MV-4-11 (cell line): ENCODE data around the gene POU6F2.

Experiments used
- DNase-seq: peaks from one replicate; lab custom pipeline; 2025; lab: John Stamatoyannopoulos, UW

The POU6F2 gene

GRCh38 chr7:39252916-39253315, 275.2 kb downstream of the POU6F2 start:
- DNase-seq, result no peak

GRCh38 chr7:39259391-39260003, 281.8 kb downstream of the POU6F2 start:
- DNase-seq, result no peak

GRCh38 chr7:39260279-39260844, 282.7 kb downstream of the POU6F2 start:
- DNase-seq, result no peak

GRCh38 chr7:39261771-39262170, 284.1 kb downstream of the POU6F2 start:
- DNase-seq, result no peak

GRCh38 chr7:39265641-39266591, 288.2 kb downstream of the POU6F2 start:
- DNase-seq, result no peak

GRCh38 chr7:39269034-39269433, 291.3 kb downstream of the POU6F2 start:
- no peak for DNase-seq

GRCh38 chr7:39270018-39270417, 292.3 kb downstream of the POU6F2 start:
- no peak for DNase-seq

GRCh38 chr7:39271402-39271801, 293.7 kb downstream of the POU6F2 start:
- no peak for DNase-seq

- no peak for DNase-seq
Observed at GRCh38 chr7:39272111-39272510, 294.4 kb downstream of the POU6F2 start.

GRCh38 chr7:39272691-39273090, 295.0 kb downstream of the POU6F2 start:
- no peak for DNase-seq

GRCh38 chr7:39280337-39280736, 302.6 kb downstream of the POU6F2 start:
- DNase-seq, result no peak

GRCh38 chr7:39285256-39285655, 307.5 kb downstream of the POU6F2 start:
- no peak for DNase-seq

GRCh38 chr7:39288303-39288702, 310.6 kb downstream of the POU6F2 start:
- DNase-seq, result no peak

- no peak for DNase-seq
Observed at GRCh38 chr7:39291628-39292410, 314.1 kb downstream of the POU6F2 start.

GRCh38 chr7:39293056-39293823, 315.5 kb downstream of the POU6F2 start:
- no peak for DNase-seq

GRCh38 chr7:39294022-39294421, 316.3 kb downstream of the POU6F2 start:
- no peak for DNase-seq

- DNase-seq, result no peak
Observed at GRCh38 chr7:39295796-39296195, 318.1 kb downstream of the POU6F2 start.

GRCh38 chr7:39299695-39300094, 322.0 kb downstream of the POU6F2 start:
- no peak for DNase-seq

GRCh38 chr7:39300276-39300675, 322.6 kb downstream of the POU6F2 start:
- no peak for DNase-seq

GRCh38 chr7:39301543-39301942, 323.8 kb downstream of the POU6F2 start:
- DNase-seq, result no peak

GRCh38 chr7:39304178-39304577, 326.5 kb downstream of the POU6F2 start:
- no peak for DNase-seq
